GM18511 (cell line): ENCODE data around the gene PEX3.

Source experiments
- ATAC-seq: cut with Tn5 transposase; IDR thresholded peaks from one replicate; pipeline ENCODE4 v1.9.1; 2021; ENCODE audit warnings: mild to moderate bottlenecking, moderate library complexity; ENCODE audit not compliant: unreplicated experiment

The PEX3 gene

DNA sequence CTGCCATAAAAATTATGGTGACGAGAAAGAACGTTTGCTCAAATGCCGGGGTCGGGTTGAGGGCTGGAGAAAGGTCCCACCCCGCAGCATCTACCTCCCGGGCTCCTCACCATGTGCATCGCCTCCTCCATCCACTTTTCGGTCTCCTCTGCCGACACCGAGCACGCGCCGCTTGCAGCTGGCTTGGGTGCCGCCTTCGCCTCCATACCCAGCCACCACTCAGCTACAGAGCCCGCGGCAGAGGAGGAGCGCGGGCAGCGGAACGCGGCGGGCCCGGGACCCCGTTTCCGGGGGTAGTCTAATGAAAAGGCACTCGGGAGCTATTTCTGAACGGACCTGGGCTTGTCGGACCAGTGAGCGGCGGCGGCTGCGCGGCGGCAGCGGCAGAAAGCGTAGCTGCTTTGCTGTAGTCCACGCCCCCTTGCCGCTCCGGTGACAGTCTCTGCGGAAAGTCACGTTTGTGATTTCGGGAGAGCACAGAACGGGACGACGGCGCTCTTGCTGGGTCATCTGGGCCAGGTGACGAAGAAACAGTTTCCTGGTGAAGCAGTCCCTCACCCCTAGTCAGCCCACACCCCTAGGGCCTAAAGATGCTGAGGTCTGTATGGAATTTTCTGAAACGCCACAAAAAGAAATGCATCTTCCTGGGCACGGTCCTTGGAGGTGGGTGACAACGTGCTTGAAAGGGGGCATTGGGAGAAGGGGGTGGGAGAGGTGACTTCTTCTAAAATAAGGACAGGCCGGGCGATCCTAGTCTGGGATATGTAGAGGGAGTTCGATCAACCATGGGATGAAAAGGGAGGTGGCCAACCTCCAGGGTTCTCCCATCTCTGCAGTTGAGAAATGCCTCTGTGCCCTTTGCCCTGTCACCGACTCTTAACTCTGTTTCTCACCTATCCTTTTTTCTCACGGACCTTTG lies at the start of gene PEX3, which contains the start of gene ADAT2:
Gene PEX3, plus strand, starts transcription at position 353 of the 919 bp plus-strand sequence. Its CDS starts 238 bp downstream, at position 591.
Gene ADAT2, minus strand, starts transcription at position 243 of the 919 bp plus-strand sequence. Its CDS starts 37 bp downstream, at position 206.
- peak; percentile 97 for ATAC-seq

GRCh38 chr6:143401068-143401446 lies 49.5 kb upstream of the PEX3 start:
- peak; percentile 21 for ATAC-seq

DNA sequence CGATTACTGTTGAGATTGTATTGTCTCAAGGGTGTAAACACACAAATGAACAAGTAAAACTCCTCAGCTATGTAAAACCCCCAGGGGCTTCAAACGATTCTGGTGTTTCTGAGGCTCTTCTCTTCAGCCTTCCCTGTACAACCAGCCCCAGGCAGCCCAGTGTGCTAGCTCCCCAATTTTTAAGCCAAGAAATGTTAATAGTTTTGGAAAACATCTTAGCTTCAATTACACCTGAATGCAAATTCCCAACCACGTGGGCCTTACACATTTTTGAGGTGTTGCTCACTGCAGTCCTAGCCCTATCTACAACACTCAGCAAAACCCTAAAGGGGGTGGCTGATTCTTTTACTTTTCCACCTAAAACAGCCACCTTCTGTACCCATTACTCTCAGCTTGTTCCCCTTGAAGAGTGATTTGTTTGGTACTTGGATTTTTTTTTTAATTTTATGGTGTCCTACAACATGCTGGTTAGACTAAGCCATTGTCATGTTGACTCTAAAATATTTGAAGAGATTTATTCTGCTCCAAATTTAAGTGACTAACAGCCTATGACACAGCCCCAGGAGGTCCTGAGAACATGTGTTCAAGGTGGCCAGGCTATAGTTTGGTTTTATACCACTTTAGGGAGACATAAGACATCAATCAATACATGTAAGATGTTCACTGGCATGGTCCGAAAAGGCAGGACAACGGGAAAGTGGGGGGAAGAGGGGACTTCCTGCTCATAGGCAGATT lies 48.8 kb upstream of the PEX3 start:
- no peak for ATAC-seq

DNA sequence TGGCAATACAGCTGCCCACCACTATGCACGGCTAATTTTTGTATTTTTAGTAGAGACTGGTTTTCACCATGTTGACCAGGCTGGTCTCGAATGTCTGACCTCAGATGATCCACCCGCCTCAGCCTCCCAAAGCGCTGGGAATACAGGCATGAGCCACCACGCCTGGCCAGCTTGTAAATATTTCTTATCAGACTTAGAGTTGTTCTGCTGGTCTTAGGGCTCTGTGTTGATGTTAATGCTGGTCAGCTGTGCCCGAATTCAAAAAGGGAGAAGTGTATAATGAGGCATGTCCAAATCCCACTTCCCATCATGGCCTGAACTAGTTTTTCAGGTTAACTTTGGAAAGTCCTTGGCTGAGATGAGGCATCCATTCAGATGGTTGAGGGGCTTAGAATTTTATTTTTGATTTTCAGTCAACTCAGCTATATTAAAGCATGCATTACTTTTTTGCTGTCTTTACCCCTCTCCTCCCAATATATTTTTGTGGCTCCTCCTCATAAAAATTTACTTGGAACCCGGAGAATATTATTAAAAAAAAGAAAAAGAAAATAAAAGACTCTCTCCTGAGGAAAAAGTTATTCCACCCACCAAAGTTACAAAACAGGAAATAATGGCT lies 47.8 kb upstream of the PEX3 start:
- ATAC-seq, result no peak

DNA sequence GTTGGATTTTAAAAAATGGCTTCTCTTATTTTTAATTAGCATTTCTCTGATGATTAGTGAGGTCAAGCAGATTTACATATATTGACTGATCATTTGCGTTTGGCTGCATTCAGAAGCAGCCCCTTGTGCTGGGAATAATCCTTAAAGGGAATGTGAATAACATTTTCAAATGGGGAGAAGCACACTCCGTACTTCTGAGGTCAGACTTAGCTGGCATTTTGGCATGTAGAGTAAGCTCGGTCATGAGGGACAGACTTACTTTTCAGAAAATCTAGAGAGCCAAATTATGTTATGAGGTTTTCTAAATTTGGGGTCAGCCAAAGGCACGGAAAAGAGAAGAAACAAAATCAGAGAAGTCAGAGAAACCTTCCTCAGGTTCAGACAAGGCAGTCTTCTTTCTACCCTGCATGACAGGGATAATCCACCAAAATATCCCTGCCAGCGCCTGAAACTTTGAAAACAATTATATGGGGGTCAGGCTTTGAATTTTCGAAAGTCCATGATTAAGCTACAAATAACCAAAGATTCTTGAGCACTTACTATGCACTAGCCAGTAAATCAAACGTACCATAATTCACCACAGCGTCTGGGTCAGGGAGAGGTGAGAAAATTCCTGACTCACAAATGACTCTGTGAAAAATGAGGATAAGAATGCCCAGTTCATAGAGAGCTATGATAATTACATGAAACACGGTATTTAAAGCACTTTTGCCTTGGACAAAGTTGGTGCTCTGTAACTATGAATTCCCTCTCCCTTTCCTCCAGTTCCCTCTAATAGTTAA lies 45.0 kb upstream of the PEX3 start:
- no peak for ATAC-seq

DNA sequence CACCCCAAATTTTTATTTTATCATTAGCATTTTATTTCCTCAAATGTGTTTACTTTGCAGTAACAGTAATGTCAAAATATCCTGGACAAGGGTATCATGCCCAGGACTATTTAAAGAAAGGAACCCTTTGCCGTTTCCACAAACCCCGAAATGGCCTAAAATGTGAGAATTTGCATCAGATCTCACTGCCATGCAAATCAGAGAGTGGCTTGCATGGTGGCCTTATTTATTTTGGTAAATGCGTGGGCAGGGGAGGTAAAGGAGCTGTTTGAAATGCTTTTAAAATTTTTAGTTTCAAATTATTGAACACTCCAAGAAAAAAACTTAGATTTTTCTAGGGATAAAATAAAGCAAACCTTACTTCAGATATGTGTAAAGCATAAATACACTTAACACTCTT lies 43.9 kb upstream of the PEX3 start:
- no peak for ATAC-seq

GRCh38 chr6:143408151-143408786 lies 42.3 kb upstream of the PEX3 start:
- ATAC-seq, result no peak

- ATAC-seq, result no peak
Measured at GRCh38 chr6:143408787-143409162, 41.8 kb upstream of the PEX3 start.

DNA sequence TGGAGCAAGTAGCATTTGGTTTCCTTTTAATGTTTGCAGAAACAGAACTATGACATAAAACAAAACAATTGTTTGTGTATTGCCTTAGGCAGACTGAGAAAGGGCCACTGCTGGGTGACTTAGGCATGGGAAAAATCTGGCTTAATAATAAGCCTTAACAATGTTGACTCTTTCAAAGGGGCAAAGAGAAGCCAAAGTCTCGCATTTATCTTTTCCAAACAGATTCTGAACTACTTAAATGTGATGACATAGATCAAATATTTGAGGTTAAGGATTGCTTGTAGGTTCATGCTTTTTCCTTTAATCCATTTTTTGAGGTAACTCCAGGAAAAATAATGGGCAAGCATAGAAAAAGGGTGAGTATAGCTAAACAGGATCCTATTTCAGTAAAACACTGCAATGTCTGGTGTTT lies 39.7 kb upstream of the PEX3 start:
- ATAC-seq, result no peak

- ATAC-seq, result no peak
Measured at GRCh38 chr6:143414769-143415168, 35.8 kb upstream of the PEX3 start.

DNA sequence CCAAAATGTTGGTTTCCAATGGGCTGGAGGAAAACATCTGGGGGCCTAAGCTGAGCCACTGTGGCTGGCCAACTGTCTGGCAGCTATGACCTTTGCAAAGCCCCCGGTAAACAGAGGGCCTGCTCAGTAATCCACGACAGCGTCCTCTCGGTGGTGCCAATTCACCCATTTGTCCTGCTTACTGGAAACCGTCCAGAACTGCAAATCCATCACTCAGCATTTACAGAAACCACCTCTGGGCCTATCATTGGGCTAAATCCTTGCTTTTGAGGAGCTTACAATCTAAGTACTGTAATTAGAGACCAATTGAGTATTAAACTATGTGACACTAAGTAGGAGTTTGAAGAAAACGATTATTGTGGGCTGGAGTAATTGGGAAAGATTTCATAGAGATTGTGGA lies 31.1 kb upstream of the PEX3 start:
- ATAC-seq, result no peak

DNA sequence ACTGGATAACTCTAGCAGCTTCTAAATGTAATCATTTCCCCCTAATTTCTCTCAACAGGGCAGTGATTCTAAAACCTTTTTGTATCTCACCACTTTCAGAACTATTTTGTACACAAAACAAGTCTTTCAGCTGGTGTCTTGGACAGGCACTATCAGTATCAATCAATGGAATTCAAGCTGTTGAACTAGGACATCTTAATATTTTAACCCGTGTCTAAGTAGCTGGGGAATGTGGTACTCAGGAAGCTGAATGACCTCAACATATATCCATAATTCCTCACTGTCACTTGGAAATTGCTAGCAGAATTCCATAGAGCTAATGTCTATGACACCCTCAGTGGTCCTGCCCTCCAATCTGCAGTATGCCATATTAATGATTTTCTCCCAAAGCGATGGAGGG lies 24.6 kb upstream of the PEX3 start:
- ATAC-seq, result no peak

GRCh38 chr6:143427109-143427817 lies 23.3 kb upstream of the PEX3 start:
- ATAC-seq, result peak; percentile 100

- no peak for ATAC-seq
Measured at GRCh38 chr6:143429970-143430369, 20.6 kb upstream of the PEX3 start.

DNA sequence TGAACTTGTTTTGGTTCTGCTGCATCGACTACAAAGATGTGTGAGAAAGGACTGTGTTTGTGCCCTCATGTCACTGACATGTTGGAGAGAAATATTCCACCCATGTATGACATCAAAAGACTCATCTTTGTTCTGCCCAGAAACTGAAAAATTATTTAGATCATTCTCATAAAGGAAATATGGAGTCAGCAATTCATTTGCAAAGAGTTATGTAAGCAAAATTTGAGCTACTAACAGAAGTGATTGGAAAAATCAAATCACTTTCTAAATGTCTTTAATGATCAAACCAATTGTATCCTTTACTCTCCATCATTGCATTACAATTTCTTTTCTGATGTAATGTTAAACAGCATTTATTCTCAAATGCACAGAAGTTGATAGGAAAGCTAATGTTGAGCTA lies 19.4 kb upstream of the PEX3 start:
- ATAC-seq, result no peak

DNA sequence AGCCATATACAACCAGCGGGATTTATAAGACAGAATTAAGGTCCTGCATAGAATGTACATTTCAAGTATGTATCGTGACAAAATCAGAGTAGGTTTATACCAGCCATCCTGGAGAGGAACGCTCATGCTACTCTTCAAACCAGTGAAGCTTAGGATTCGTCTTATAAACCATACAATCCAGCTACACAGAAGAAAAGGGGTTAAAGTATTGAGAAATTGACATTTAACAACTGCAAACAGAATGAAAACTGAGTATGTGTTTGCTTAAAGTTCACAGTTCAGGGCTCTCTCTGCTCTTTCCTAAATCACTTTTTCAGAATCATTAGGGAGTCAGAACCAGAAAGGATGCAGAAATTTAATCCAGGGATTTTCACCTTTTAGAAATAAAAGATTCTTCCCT lies 18.0 kb upstream of the PEX3 start:
- ATAC-seq, result no peak

DNA sequence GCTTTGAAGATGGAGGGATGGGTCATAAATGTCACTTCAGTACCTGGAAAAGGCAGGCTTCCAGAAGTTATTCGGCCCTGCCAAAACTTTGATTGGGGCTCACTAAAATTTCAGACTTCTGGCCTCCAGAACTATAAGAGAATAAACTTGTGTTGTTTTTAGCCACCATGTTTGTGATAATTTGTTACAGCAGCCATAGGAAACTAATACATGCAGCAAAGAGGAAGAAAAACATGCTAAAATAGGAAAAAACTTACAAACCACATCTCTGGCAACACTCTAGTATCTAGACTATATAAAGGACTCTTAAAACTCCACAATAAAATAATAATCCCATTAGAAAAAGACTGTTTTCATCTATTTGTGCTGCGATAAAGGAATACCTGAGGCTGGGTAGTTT lies 9.6 kb upstream of the PEX3 start:
- ATAC-seq, result no peak

GRCh38 chr6:143441680-143442545 lies 8.7 kb upstream of the PEX3 start:
- ATAC-seq, result no peak

- no peak for ATAC-seq
Measured at GRCh38 chr6:143443096-143443495, 7.5 kb upstream of the PEX3 start.
